ENCODE data around the gene PNKP. TPM values are rescaled to one million over a fixed set of nuclear protein-coding genes. Genes with fewer than 3 reads are reported as not detected.

The PNKP gene
- total RNA-seq = 36.9 TPM
- long read RNA-seq, transcript PNKP-201 (17 exons, 2,041 nt) = major isoform, 13 of 24 reads
- long read RNA-seq, transcript PNKP-207 (16 exons, 1,665 nt) = minor isoform, 6 of 24 reads
- long read RNA-seq, partial matches to known transcripts = 1 of 24 reads
- long read RNA-seq, other reads (novel, unspliced or antisense) = 3 of 24 reads

- DNase-seq (ENCODE audit: missing footprints) = peak; percentile 96
- intact Hi-C loops (cut with DNase I) = loop anchor here (2.0 kb wide), 1 partner anchor 16 kb away; the partner anchor contains the start of gene PTOV1
- peak; percentile 64 for ATAC-seq
These were observed at the start of gene PNKP for GRCh38 chr19:49866933-49867782. TSS of gene PNKP (minus strand) at chr19:49867576. CDS start at chr19:49867204, 372 bp downstream.

- DNase-seq (ENCODE audit: missing footprints) (no peak), ATAC-seq (no peak)
- intact Hi-C loops (cut with DNase I) = no loop called here
These were observed 47.9 kb upstream of the PNKP start for GRCh38 chr19:49915271-49915670.

GRCh38 chr19:49913720-49914119, 46.3 kb upstream of the PNKP start:
- ATAC-seq = no peak
- intact Hi-C loops (cut with DNase I) = no loop called here
- DNase-seq (ENCODE audit: missing footprints) = no peak

- DNase-seq (ENCODE audit: missing footprints) (peak; percentile 20), ATAC-seq (no peak)
- intact Hi-C loops (cut with DNase I) = no loop called here
These were observed 45.7 kb upstream of the PNKP start for GRCh38 chr19:49912965-49913685.

- ATAC-seq = no peak
These were observed 44.2 kb upstream of the PNKP start for GRCh38 chr19:49911381-49912145.

GRCh38 chr19:49910179-49910578, 42.8 kb upstream of the PNKP start:
- DNase-seq (ENCODE audit: missing footprints) = peak; percentile 11
- ATAC-seq = no peak
- intact Hi-C loops (cut with DNase I) = no loop called here

More at GRCh38 chr19:49911381-49912145, 44.2 kb upstream of the PNKP start:
- intact Hi-C loops (cut with DNase I) = no loop called here
- DNase-seq (ENCODE audit: missing footprints) = peak; percentile 44

GRCh38 chr19:49908480-49909420, 41.4 kb upstream of the PNKP start:
- ATAC-seq = no peak
- DNase-seq (ENCODE audit: missing footprints) = peak; percentile 45
- intact Hi-C loops (cut with DNase I) = no loop called here

- ATAC-seq (no peak), DNase-seq (ENCODE audit: missing footprints) (peak; percentile 48)
- intact Hi-C loops (cut with DNase I) = no loop called here
These were observed 40.5 kb upstream of the PNKP start for GRCh38 chr19:49907745-49908446.

- peak; percentile 45 for DNase-seq (ENCODE audit: missing footprints)
- intact Hi-C loops (cut with DNase I) = no loop called here
- no peak for ATAC-seq
These were observed 39.6 kb upstream of the PNKP start for GRCh38 chr19:49906879-49907564.

- no peak for ATAC-seq
- intact Hi-C loops (cut with DNase I) = no loop called here
- DNase-seq (ENCODE audit: missing footprints) = no peak
These were observed 36.8 kb upstream of the PNKP start for GRCh38 chr19:49904136-49904535.

- no peak for ATAC-seq
- intact Hi-C loops (cut with DNase I) = no loop called here
- DNase-seq (ENCODE audit: missing footprints) = no peak
These were observed 29.7 kb upstream of the PNKP start, which contains the start of gene IL4I1 for GRCh38 chr19:49896863-49897621. TSS of gene IL4I1 (minus strand) at chr19:49896887. CDS start at chr19:49896160, 727 bp downstream.

GRCh38 chr19:49895566-49896297, 28.4 kb upstream of the PNKP start:
- intact Hi-C loops (cut with DNase I) = no loop called here
- ATAC-seq = no peak
- DNase-seq (ENCODE audit: missing footprints) = no peak

GRCh38 chr19:49894879-49895565, 27.6 kb upstream of the PNKP start:
- no peak for ATAC-seq
- intact Hi-C loops (cut with DNase I) = no loop called here
- DNase-seq (ENCODE audit: missing footprints) = no peak

GRCh38 chr19:49894011-49894664, 26.8 kb upstream of the PNKP start:
- intact Hi-C loops (cut with DNase I) = no loop called here
- ATAC-seq (no peak), DNase-seq (ENCODE audit: missing footprints) (no peak)

Data from Right ventricle myocardium inferior (tissue), 1 donor.